K562 (cell line): ENCODE data around the gene CHRDL2. TPM values are rescaled to one million over a fixed set of nuclear protein-coding genes. Genes with fewer than 3 reads are reported as not detected.

Experiments used
- BDP1 ChIP-seq: IDR thresholded peaks from 3 replicates; pipeline ENCODE4 v1.6.1; 2011; ENCODE audit not compliant: insufficient read length, insufficient read depth
- DNMT1 ChIP-seq: fragments of 450-650 bp; IDR thresholded peaks from 2 replicates; pipeline ENCODE4 v1.6.1; 2016; ENCODE audit warnings: antibody characterized with exemption, mild to moderate bottlenecking
- HDAC8 ChIP-seq: fragments of 450-650 bp; IDR thresholded peaks from 2 replicates; pipeline ENCODE4 v1.6.1; 2016; ENCODE audit warnings: mild to moderate bottlenecking, missing genetic modification characterization, moderate library complexity, missing compliant biosample characterization
- NUFIP1 ChIP-seq: fragments of 450-650 bp; IDR thresholded peaks from 2 replicates; pipeline ENCODE4 v1.6.1; 2018; ENCODE audit not compliant: partially characterized antibody
- PTBP1 ChIP-seq: fragments of 200-400 bp; formaldehyde crosslinking; IDR thresholded peaks from 2 replicates; pipeline ENCODE4 v1.6.1; 2017; ENCODE audit warnings: low read depth, low read length
- RUNX1 ChIP-seq: sonication (generic); IDR thresholded peaks from 2 replicates; pipeline ENCODE4 v1.6.1; 2016; ENCODE audit warnings: antibody characterized with exemption, low read depth
- ZNF444 ChIP-seq: fragments of 250-450 bp; sonication (Bioruptor Pico); IDR thresholded peaks from 2 replicates; pipeline ENCODE4 v1.4.0; 2020; ENCODE audit warnings: mild to moderate bottlenecking, moderate library complexity
- ZNF592 ChIP-seq: fragments of 450-650 bp; IDR thresholded peaks from 2 replicates; pipeline ENCODE4 v1.6.1; 2017; ENCODE audit warnings: antibody characterized with exemption, mild to moderate bottlenecking
- polyA plus RNA-seq, 8 experiments: library from polyadenylated mRNA; depleted of rRNA in 4 of 8; stranded (reverse) in 5 of 8; unstranded in 3 of 8; fragments of >200 nt; fragmentation: Nextera tagmentation in 2 of 8; fragmentation: Illumina TruSeq in 1 of 8; extraction: Ambion mirVana in 2 of 8; extraction: Trizol in 1 of 8; gene quantifications; 2 replicates each; pipeline versions ENCODE4 v1.2.1 to v1.2.3, GENCODE V29; 2011 to 2014; ENCODE audit warnings: inconsistent platforms in 1 of 8, missing spikeins in 1 of 8
- total RNA-seq, 7 experiments: library from RNA; depleted of rRNA in 6 of 7; stranded (reverse); fragments of >200 nt in 6 of 7; fragmentation: Illumina TruSeq in 2 of 7; extraction: Trizol in 2 of 7; gene quantifications; 2 replicates each; pipeline versions ENCODE4 v1.2.1 to v1.2.3, GENCODE V29; 2011 to 2021; ENCODE audit warnings: low replicate concordance in 1 of 7

CHRDL2 gene
- total and polyA plus RNA-seq, 9 of the 15 experiments (the other 6 are each of a cell fraction or from before 2014, with no cell fraction given), result not detected

- no peak for TF ChIP-seq ZNF592
- TF ChIP-seq DNMT1, result no peak
- TF ChIP-seq BDP1, result no peak
- TF ChIP-seq ZNF444 (CRISPR knock-in tag), result no peak
- no peak for TF ChIP-seq NUFIP1
- no peak for TF ChIP-seq RUNX1
- TF ChIP-seq PTBP1, result no peak
- no peak for TF ChIP-seq HDAC8 (tag)
Measured at GRCh38 chr11:74755395-74755995, 24.3 kb upstream of the CHRDL2 start (continued).
